Adrenal gland (tissue), 5 donors: ENCODE data around the gene APBB2.

Experiments
- POLR2A ChIP-seq, 2 donors: fragments of 450-650 bp; IDR thresholded peaks; one replicate each; pipeline ENCODE4 v1.6.1; 2017; ENCODE audit warnings: antibody characterized with exemption in 2 of 2, mild to moderate bottlenecking in 2 of 2, moderate library complexity in 1 of 2
- TF ChIP-seq, protein P1 (sequence below), 6 experiments: fragments of 450-650 bp in 4 of 6; fragments of 200-600 bp in 2 of 6; sonication (generic) in 1 of 6; IDR thresholded peaks; 1 replicate in 5 of 6; 2 replicates in 1 of 6; pipeline versions ENCODE4 v1.5.1 to v1.8.0; 2016 to 2021; ENCODE audit warnings: antibody characterized with exemption in 6 of 6, mild to moderate bottlenecking in 2 of 6, moderate library complexity in 1 of 6
- donor health status: DM: no; HTN: no; CAD: no.

DNA sequence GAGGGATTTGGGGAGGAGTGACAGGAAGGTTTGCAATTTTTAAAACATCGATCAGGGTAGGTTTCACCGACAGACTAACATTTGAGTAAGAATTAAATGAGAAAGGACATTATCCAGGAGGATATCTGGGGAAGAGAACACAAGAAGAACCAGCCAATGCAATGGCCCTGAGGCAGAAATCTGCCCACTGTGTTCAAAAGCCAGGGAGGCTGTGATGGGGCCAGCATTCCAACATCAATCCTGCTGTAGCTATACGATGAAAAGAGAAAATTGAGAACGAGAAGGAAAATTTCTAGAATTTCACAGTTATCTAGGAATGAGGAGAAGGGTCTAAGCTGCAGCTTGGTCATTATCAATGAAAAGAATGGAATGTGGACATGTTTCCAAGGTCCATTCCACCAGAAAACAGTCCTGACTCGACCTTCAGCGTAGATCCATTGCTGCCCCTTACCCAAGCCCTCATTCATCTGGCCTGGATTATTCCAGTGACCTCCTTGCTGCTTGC, 84.4 kb downstream of the APBB2 start:
- TF ChIP-seq POLR2A (IDR thresholded peaks at IDR 0.05), result no peak
- TF ChIP-seq, protein P1, sequence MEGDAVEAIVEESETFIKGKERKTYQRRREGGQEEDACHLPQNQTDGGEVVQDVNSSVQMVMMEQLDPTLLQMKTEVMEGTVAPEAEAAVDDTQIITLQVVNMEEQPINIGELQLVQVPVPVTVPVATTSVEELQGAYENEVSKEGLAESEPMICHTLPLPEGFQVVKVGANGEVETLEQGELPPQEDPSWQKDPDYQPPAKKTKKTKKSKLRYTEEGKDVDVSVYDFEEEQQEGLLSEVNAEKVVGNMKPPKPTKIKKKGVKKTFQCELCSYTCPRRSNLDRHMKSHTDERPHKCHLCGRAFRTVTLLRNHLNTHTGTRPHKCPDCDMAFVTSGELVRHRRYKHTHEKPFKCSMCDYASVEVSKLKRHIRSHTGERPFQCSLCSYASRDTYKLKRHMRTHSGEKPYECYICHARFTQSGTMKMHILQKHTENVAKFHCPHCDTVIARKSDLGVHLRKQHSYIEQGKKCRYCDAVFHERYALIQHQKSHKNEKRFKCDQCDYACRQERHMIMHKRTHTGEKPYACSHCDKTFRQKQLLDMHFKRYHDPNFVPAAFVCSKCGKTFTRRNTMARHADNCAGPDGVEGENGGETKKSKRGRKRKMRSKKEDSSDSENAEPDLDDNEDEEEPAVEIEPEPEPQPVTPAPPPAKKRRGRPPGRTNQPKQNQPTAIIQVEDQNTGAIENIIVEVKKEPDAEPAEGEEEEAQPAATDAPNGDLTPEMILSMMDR (IDR thresholded peaks at IDR 0.05), result no peak
